ENCODE data around the gene FHOD3.

- TF ChIP-seq, protein P1, sequence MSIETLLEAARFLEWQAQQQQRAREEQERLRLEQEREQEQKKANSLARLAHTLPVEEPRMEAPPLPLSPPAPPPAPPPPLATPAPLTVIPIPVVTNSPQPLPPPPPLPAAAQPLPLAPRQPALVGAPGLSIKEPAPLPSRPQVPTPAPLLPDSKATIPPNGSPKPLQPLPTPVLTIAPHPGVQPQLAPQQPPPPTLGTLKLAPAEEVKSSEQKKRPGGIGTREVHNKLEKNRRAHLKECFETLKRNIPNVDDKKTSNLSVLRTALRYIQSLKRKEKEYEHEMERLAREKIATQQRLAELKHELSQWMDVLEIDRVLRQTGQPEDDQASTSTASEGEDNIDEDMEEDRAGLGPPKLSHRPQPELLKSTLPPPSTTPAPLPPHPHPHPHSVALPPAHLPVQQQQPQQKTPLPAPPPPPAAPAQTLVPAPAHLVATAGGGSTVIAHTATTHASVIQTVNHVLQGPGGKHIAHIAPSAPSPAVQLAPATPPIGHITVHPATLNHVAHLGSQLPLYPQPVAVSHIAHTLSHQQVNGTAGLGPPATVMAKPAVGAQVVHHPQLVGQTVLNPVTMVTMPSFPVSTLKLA (conservative IDR thresholded peaks at IDR 0.05): no peak
- TF ChIP-seq, protein P2, sequence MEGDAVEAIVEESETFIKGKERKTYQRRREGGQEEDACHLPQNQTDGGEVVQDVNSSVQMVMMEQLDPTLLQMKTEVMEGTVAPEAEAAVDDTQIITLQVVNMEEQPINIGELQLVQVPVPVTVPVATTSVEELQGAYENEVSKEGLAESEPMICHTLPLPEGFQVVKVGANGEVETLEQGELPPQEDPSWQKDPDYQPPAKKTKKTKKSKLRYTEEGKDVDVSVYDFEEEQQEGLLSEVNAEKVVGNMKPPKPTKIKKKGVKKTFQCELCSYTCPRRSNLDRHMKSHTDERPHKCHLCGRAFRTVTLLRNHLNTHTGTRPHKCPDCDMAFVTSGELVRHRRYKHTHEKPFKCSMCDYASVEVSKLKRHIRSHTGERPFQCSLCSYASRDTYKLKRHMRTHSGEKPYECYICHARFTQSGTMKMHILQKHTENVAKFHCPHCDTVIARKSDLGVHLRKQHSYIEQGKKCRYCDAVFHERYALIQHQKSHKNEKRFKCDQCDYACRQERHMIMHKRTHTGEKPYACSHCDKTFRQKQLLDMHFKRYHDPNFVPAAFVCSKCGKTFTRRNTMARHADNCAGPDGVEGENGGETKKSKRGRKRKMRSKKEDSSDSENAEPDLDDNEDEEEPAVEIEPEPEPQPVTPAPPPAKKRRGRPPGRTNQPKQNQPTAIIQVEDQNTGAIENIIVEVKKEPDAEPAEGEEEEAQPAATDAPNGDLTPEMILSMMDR (IDR thresholded peaks at IDR 0.05 in 2 of 3, conservative IDR thresholded peaks at IDR 0.05 in 1 of 3; ENCODE audit: insufficient read depth in 2 of 3, low read depth in 1 of 3, low read length in 3 of 3): no peak
- no peak for TF ChIP-seq ZNF140 (CRISPR knock-in tag; IDR thresholded peaks at IDR 0.05)
- no peak for TF ChIP-seq RBM39 (optimal IDR thresholded peaks at IDR 0.05; ENCODE audit: low read depth, low read length)
- TF ChIP-seq HOMEZ (CRISPR knock-in tag; IDR thresholded peaks at IDR 0.05): no peak
- TF ChIP-seq, protein P3, sequence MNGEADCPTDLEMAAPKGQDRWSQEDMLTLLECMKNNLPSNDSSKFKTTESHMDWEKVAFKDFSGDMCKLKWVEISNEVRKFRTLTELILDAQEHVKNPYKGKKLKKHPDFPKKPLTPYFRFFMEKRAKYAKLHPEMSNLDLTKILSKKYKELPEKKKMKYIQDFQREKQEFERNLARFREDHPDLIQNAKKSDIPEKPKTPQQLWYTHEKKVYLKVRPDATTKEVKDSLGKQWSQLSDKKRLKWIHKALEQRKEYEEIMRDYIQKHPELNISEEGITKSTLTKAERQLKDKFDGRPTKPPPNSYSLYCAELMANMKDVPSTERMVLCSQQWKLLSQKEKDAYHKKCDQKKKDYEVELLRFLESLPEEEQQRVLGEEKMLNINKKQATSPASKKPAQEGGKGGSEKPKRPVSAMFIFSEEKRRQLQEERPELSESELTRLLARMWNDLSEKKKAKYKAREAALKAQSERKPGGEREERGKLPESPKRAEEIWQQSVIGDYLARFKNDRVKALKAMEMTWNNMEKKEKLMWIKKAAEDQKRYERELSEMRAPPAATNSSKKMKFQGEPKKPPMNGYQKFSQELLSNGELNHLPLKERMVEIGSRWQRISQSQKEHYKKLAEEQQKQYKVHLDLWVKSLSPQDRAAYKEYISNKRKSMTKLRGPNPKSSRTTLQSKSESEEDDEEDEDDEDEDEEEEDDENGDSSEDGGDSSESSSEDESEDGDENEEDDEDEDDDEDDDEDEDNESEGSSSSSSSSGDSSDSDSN (IDR thresholded peaks at IDR 0.05; ENCODE audit: borderline replicate concordance in 1 of 2, low read depth in 2 of 2, low read length in 2 of 2): no peak
- no peak for TF ChIP-seq POLR2A (conservative IDR thresholded peaks at IDR 0.05)
- TF ChIP-seq JUND (IDR thresholded peaks at IDR 0.05; ENCODE audit: borderline replicate concordance, low read depth, low read length): no peak
- TF ChIP-seq JUND (tag; IDR thresholded peaks at IDR 0.05; ENCODE audit: borderline replicate concordance, low read depth, low read length): no peak
- no peak for TF ChIP-seq POLR2AphosphoS5 (IDR thresholded peaks at IDR 0.05; ENCODE audit: control insufficient read depth, insufficient read depth, low read depth, low read length)
- no peak for TF ChIP-seq MAFK (IDR thresholded peaks at IDR 0.05; ENCODE audit: low read length)
- TF ChIP-seq MXD1 (CRISPR knock-in tag; IDR thresholded peaks at IDR 0.05; ENCODE audit: borderline replicate concordance, poor library complexity, severe bottlenecking): no peak
Measured at GRCh38 chr18:36360256-36360909, 62.9 kb downstream of the FHOD3 start.

Data from K562 (cell line).